H9 (cell line): ENCODE results near the gene TDP1. TPM values are rescaled to one million over a fixed set of nuclear protein-coding genes. Genes with fewer than 3 reads are reported as not detected.

Source experiments
- DNase-seq: peaks from one replicate; pipeline ENCODE4 v3.0.0-alpha.2; 2017
- H2AFZ ChIP-seq: one replicate; pipeline ENCODE4 v1.6.1; 2013; ENCODE audit warnings: mild to moderate bottlenecking, low read length, control low read depth, moderate library complexity
- H2AK5ac ChIP-seq: 2 replicates; pipeline ENCODE4 v1.6.1; 2013; ENCODE audit warnings: low read length, control low read depth, mixed read lengths; ENCODE audit not compliant: insufficient read length
- H2BK120ac ChIP-seq: one replicate; pipeline ENCODE4 v1.6.1; 2013; ENCODE audit warnings: low read depth, mild to moderate bottlenecking, low read length, control low read depth, inconsistent platforms; ENCODE audit not compliant: poor library complexity, severe bottlenecking
- H2BK12ac ChIP-seq: 2 replicates; pipeline ENCODE4 v1.6.1; 2013; ENCODE audit warnings: low read length, control low read depth, mixed read lengths, low read depth; ENCODE audit not compliant: insufficient read length
- H2BK15ac ChIP-seq: 2 replicates; pipeline ENCODE4 v1.6.1; 2013; ENCODE audit warnings: low read depth, low read length, control low read depth
- H2BK20ac ChIP-seq: one replicate; pipeline ENCODE4 v1.6.1; 2013; ENCODE audit warnings: low read depth, mild to moderate bottlenecking, low read length, control low read depth, inconsistent platforms; ENCODE audit not compliant: poor library complexity, severe bottlenecking
- H2BK5ac ChIP-seq: 2 replicates; pipeline ENCODE4 v1.6.1; 2013; ENCODE audit warnings: low read length, control low read depth, mixed read lengths; ENCODE audit not compliant: insufficient read length
- H3K14ac ChIP-seq: 2 replicates; pipeline ENCODE4 v1.6.1; 2013; ENCODE audit warnings: low read length, control low read depth; ENCODE audit not compliant: insufficient read depth
- H3K18ac ChIP-seq: 2 replicates; pipeline ENCODE4 v1.6.1; 2013; ENCODE audit warnings: low read depth, mild to moderate bottlenecking, mixed read lengths, low read length, control low read depth; ENCODE audit not compliant: insufficient read length
- H3K23ac ChIP-seq: 2 replicates; pipeline ENCODE4 v1.6.1; 2013; ENCODE audit warnings: low read length, control low read depth, mixed read lengths, low read depth; ENCODE audit not compliant: insufficient read length
- H3K23me2 ChIP-seq: 2 replicates; pipeline ENCODE4 v1.6.1; 2013; ENCODE audit warnings: low read depth, mild to moderate bottlenecking, mixed read lengths, low read length, control low read depth; ENCODE audit not compliant: insufficient read length, poor library complexity, severe bottlenecking
- H3K27ac ChIP-seq: 2 replicates; pipeline ENCODE4 v1.5.1; 2013; ENCODE audit warnings: low read length, control low read depth, mixed read lengths, low read depth; ENCODE audit not compliant: insufficient read length
- H3K27me3 ChIP-seq: 2 replicates; pipeline ENCODE4 v1.6.1; 2013; ENCODE audit warnings: low read length, control low read depth, inconsistent platforms; ENCODE audit not compliant: insufficient read depth
- H3K4ac ChIP-seq: 2 replicates; pipeline ENCODE4 v1.6.1; 2013; ENCODE audit warnings: low read depth, mild to moderate bottlenecking, control low read depth, inconsistent platforms, low read length, moderate library complexity
- H3K4me1 ChIP-seq: 2 replicates; pipeline ENCODE4 v1.6.1; 2013; ENCODE audit warnings: low read length, control low read depth, inconsistent platforms; ENCODE audit not compliant: insufficient read depth
- H3K4me2 ChIP-seq: 2 replicates; pipeline ENCODE4 v1.6.1; 2013; ENCODE audit warnings: low read length, control low read depth, mixed read lengths; ENCODE audit not compliant: insufficient read length, insufficient read depth
- H3K56ac ChIP-seq: 2 replicates; pipeline ENCODE4 v1.6.1; 2013; ENCODE audit warnings: low read depth, mild to moderate bottlenecking, mixed read lengths, low read length, control low read depth; ENCODE audit not compliant: insufficient read length
- H3K79me1 ChIP-seq: 2 replicates; pipeline ENCODE4 v1.6.1; 2013; ENCODE audit warnings: low read depth, mild to moderate bottlenecking, moderate library complexity, low read length, control low read depth, inconsistent platforms; ENCODE audit not compliant: insufficient read depth, poor library complexity, severe bottlenecking
- H3K79me2 ChIP-seq: 2 replicates; pipeline ENCODE4 v1.6.1; 2013; ENCODE audit warnings: low read length, control low read depth, inconsistent platforms; ENCODE audit not compliant: insufficient read depth
- H3K9ac ChIP-seq: 2 replicates; pipeline ENCODE4 v1.6.1; 2013; ENCODE audit warnings: low read length, control low read depth, mixed read lengths; ENCODE audit not compliant: insufficient read length; ENCODE audit errors: extremely low read depth
- H3K9me3 ChIP-seq: one replicate; pipeline ENCODE4 v1.6.1; 2013; ENCODE audit warnings: low read depth, low read length, inconsistent platforms; ENCODE audit not compliant: control insufficient read depth
- H3T11ph ChIP-seq: one replicate; pipeline ENCODE4 v1.6.1; 2013; ENCODE audit warnings: mild to moderate bottlenecking, low read length, control low read depth, inconsistent platforms
- H4K20me1 ChIP-seq: one replicate; pipeline ENCODE4 v1.6.1; 2013; ENCODE audit not compliant: control insufficient read depth, insufficient read length, insufficient read depth
- H4K5ac ChIP-seq: 2 replicates; pipeline ENCODE4 v1.6.1; 2013; ENCODE audit warnings: low read depth, mild to moderate bottlenecking, mixed read lengths, low read length, control low read depth; ENCODE audit not compliant: insufficient read length
- H4K8ac ChIP-seq: replicated peaks from 2 replicates; pipeline ENCODE4 v1.6.1; 2013; ENCODE audit warnings: low read length, control low read depth, mixed read lengths, low read depth; ENCODE audit not compliant: insufficient read length
- H4K91ac ChIP-seq: 2 replicates; pipeline ENCODE4 v1.6.1; 2013; ENCODE audit warnings: low read depth, mild to moderate bottlenecking, moderate library complexity, mixed read lengths, low read length, control low read depth; ENCODE audit not compliant: insufficient read length
- H3K27ac Mint-ChIP-seq, 3 experiments: 2 replicates in 2 of 3; 3 replicates in 1 of 3; pipeline ENCODE4 v1.8.0; 2020 to 2021; ENCODE audit warnings: mixed read lengths in 3 of 3, mild to moderate bottlenecking in 1 of 3, moderate library complexity in 1 of 3
- H3K27me3 Mint-ChIP-seq: 2 replicates; pipeline ENCODE4 v1.8.0; 2021; ENCODE audit warnings: low read depth, mild to moderate bottlenecking, moderate library complexity, mixed read lengths
- H3K36me3 Mint-ChIP-seq, 3 experiments: 2 replicates in 2 of 3; 3 replicates in 1 of 3; pipeline ENCODE4 v1.8.0; 2020 to 2021; ENCODE audit warnings: low read depth in 3 of 3, mixed read lengths in 3 of 3; ENCODE audit not compliant: insufficient read depth in 1 of 3
- H3K4me1 Mint-ChIP-seq, 2 experiments: 2 replicates each; pipeline ENCODE4 v1.8.0; 2020; ENCODE audit warnings: mixed read lengths in 2 of 2
- H3K4me3 Mint-ChIP-seq, 2 experiments: 2 replicates in 1 of 2; 3 replicates in 1 of 2; pipeline ENCODE4 v1.8.0; 2020 to 2021; ENCODE audit warnings: mild to moderate bottlenecking in 2 of 2, mixed read lengths in 2 of 2, moderate library complexity in 1 of 2
- H3K9me3 Mint-ChIP-seq, 2 experiments: 2 replicates in 1 of 2; 3 replicates in 1 of 2; pipeline ENCODE4 v1.8.0; 2020; ENCODE audit warnings: mild to moderate bottlenecking in 2 of 2, mixed read lengths in 2 of 2, moderate library complexity in 1 of 2
- CTCF ChIP-seq: fragments of 200-600 bp; sonication (generic); conservative IDR thresholded peaks from 3 replicates; pipeline ENCODE4 v1.8.0; 2021; ENCODE audit warnings: antibody characterized with exemption, mild to moderate bottlenecking
- WGBS: extraction: QIAGEN DNeasy Blood & Tissue Kit; methylation state at CpG from one replicate; pipeline ENCODE4 v1.1.7; 2013; ENCODE audit warnings: missing lambda C conversion rate, low lambda C conversion rate, mixed read lengths; ENCODE audit not compliant: insufficient read length; ENCODE audit errors: extremely low coverage; 5-methylcytosine and 5-hydroxymethylcytosine counted together
- total RNA-seq: library from RNA; stranded (reverse); gene quantifications from 2 replicates; pipeline ENCODE4 v1.2.1, GENCODE V29; 2021

The TDP1 gene
- total RNA-seq, 1 experiment from 2014 or later = 53.4 TPM

- H2BK15ac ChIP-seq = no peak overlapping the region
- H3K9me3 Mint-ChIP-seq = no peaks in the 10 kb centered on the region
These were observed 45.2 kb downstream of the TDP1 start for GRCh38 chr14:90000935-90001334.

More at GRCh38 chr14:90000935-90001334, 45.2 kb downstream of the TDP1 start:
- no peaks in the 10 kb centered on the region for H3K4me1 ChIP-seq
- H4K20me1 ChIP-seq = no peaks in the 10 kb centered on the region
- H3K4me3 Mint-ChIP-seq = no peak overlapping the region
- H3K23ac ChIP-seq = no peak overlapping the region
- no peaks in the 10 kb centered on the region for H3K79me2 ChIP-seq
- H3K27ac Mint-ChIP-seq = no peak overlapping the region
- TF ChIP-seq CTCF = no peak
- no peaks in the 10 kb centered on the region for H3K27me3 Mint-ChIP-seq
- H3K4me2 ChIP-seq = no peak overlapping the region
- H4K5ac ChIP-seq = no peak overlapping the region
- H2BK12ac ChIP-seq = no peak overlapping the region
- H2BK5ac ChIP-seq = no peak overlapping the region
- H3K18ac ChIP-seq = no peak overlapping the region
- no peak overlapping the region for H4K91ac ChIP-seq
- WGBS = no CpG with 5 or more reads among the region's 2 CpGs
- H3K4ac ChIP-seq = no peak overlapping the region
- H3K23me2 ChIP-seq = no peaks in the 10 kb centered on the region
- H3K36me3 Mint-ChIP-seq = peaks cover 13 to 29% (median 26%) of the 10 kb centered on the region in 3 experiments
- H3K27ac ChIP-seq = no peak overlapping the region
- no peak overlapping the region for H2BK120ac ChIP-seq
- no peak for DNase-seq
- H3K27me3 ChIP-seq = no peaks in the 10 kb centered on the region
- H3K56ac ChIP-seq = no peak overlapping the region
- H4K8ac ChIP-seq = no peak overlapping the region
- no peaks in the 10 kb centered on the region for H3K79me1 ChIP-seq
- no peak overlapping the region for H2AK5ac ChIP-seq
- H3K9ac ChIP-seq = no peak overlapping the region
- H2BK20ac ChIP-seq = no peak overlapping the region
- H2AFZ ChIP-seq = no peak overlapping the region
- H3K14ac ChIP-seq = no peak overlapping the region
- H3K4me1 Mint-ChIP-seq = no peaks in the 10 kb centered on the region
- H3K9me3 ChIP-seq = no peaks in the 10 kb centered on the region
- H3T11ph ChIP-seq = no peak overlapping the region
